KMS-11 (cell line): ENCODE data around the gene NDUFB3.
A peak's percentile ranks its signal among the peaks of the same experiment; 100 is the strongest.
"Not testable (repeated sequence)": the region's sequence is repeated elsewhere in the genome, so short reads cannot be mapped to it uniquely, and the experiment has no call there.

Experiments
- H2AFZ ChIP-seq: fragments of 200-600 bp; sonication (generic); 2 replicates; pipeline ENCODE4 v1.6.1; 2016; ENCODE audit warnings: antibody characterized with exemption, mixed run types, low read depth
- H3K27ac ChIP-seq: fragments of 200-600 bp; sonication (generic); 2 replicates; pipeline ENCODE4 v1.6.1; 2016; ENCODE audit warnings: mild to moderate bottlenecking, mixed run types
- H3K27me3 ChIP-seq: fragments of 200-600 bp; sonication (generic); 2 replicates; pipeline ENCODE4 v1.6.1; 2017; ENCODE audit warnings: mild to moderate bottlenecking, low read depth, mixed run types, moderate library complexity; ENCODE audit not compliant: insufficient read depth
- H3K36me3 ChIP-seq: fragments of 200-600 bp; sonication (generic); 2 replicates; pipeline ENCODE4 v1.6.1; 2017; ENCODE audit warnings: mild to moderate bottlenecking, mixed run types; ENCODE audit not compliant: insufficient read depth
- H3K4me1 ChIP-seq: fragments of 200-600 bp; sonication (generic); 2 replicates; pipeline ENCODE4 v1.6.1; 2016; ENCODE audit warnings: mild to moderate bottlenecking, low read depth, mixed run types; ENCODE audit not compliant: poor library complexity, severe bottlenecking
- H3K4me2 ChIP-seq: fragments of 200-600 bp; sonication (generic); 2 replicates; pipeline ENCODE4 v1.7.0; 2016; ENCODE audit warnings: mild to moderate bottlenecking, mixed run types
- H3K4me3 ChIP-seq: fragments of 200-600 bp; sonication (generic); IDR thresholded peaks from 2 replicates; pipeline ENCODE4 v1.6.1; 2017; ENCODE audit warnings: low read depth, low read length, mixed read lengths; ENCODE audit not compliant: insufficient read depth
- H3K79me2 ChIP-seq: fragments of 200-600 bp; sonication (generic); 2 replicates; pipeline ENCODE4 v1.6.1; 2016; ENCODE audit warnings: low read depth, mixed run types; ENCODE audit not compliant: insufficient read depth
- H3K9ac ChIP-seq: fragments of 200-600 bp; sonication (generic); 2 replicates; pipeline ENCODE4 v1.6.1; 2016; ENCODE audit warnings: mild to moderate bottlenecking, mixed run types
- H4K20me1 ChIP-seq: fragments of 200-600 bp; sonication (generic); 2 replicates; pipeline ENCODE4 v1.6.1; 2016; ENCODE audit warnings: mild to moderate bottlenecking, mixed run types; ENCODE audit not compliant: insufficient read depth
- CTCF ChIP-seq: fragments of 200-600 bp; sonication (generic); conservative IDR thresholded peaks from 2 replicates; pipeline ENCODE4 v1.6.1; 2017; ENCODE audit warnings: low read depth, mild to moderate bottlenecking, antibody characterized with exemption, low read length, moderate library complexity, mixed read lengths

Gene NDUFB3

GRCh38 chr2:201116115-201116958, 44.5 kb downstream of the NDUFB3 start, which contains the start of gene CFLAR:
Gene CFLAR (plus strand): TSS chr2:201116164. CDS start chr2:201129866, 13,702 bp downstream.
- TF ChIP-seq CTCF = no peak
- Histone ChIP-seq H3K36me3 (no peaks in the 10 kb centered on the region), H4K20me1 (no peaks in the 10 kb centered on the region), H3K9ac (peak within 1 kb of the TSS; percentile 86), H3K27me3 (no peaks in the 10 kb centered on the region), H2AFZ (peak within 1 kb of the TSS; percentile 58), H3K79me2 (peaks cover 56% of the 10 kb centered on the region), H3K4me3 (peak within 1 kb of the TSS; percentile 83), H3K4me2 (peak within 1 kb of the TSS; percentile 98), H3K27ac (peak within 1 kb of the TSS; percentile 98), H3K4me1 (peaks cover 34% of the 10 kb centered on the region)

- TF ChIP-seq CTCF = peak; percentile 40
- Histone ChIP-seq H3K36me3 (no peaks in the 10 kb centered on the region), H4K20me1 (no peaks in the 10 kb centered on the region), H3K79me2 (peaks cover 64% of the 10 kb centered on the region), H3K4me3 (no peak overlapping the region), H3K4me1 (peaks cover 42% of the 10 kb centered on the region), H3K4me2 (peak overlapping the region; percentile 98), H3K9ac (peak overlapping the region; percentile 86), H2AFZ (peak overlapping the region; percentile 58; the same call in 1 of the 2 replicates), H3K27ac (peak overlapping the region; percentile 98), H3K27me3 (no peaks in the 10 kb centered on the region)
These were observed 45.3 kb downstream of the NDUFB3 start for GRCh38 chr2:201116959-201117734.

GRCh38 chr2:201117735-201118094, 45.9 kb downstream of the NDUFB3 start:
- peak overlapping the region; percentile 98 for H3K4me2 ChIP-seq
- H3K79me2 ChIP-seq = peaks cover 70% of the 10 kb centered on the region
- H3K27me3 ChIP-seq, H2AFZ ChIP-seq, H4K20me1 ChIP-seq, H3K4me3 ChIP-seq, H3K36me3 ChIP-seq: not testable (repeated sequence)
- H3K27ac ChIP-seq = peak overlapping the region; percentile 98
- H3K4me1 ChIP-seq = peaks cover 48% of the 10 kb centered on the region
- H3K9ac ChIP-seq = peak overlapping the region; percentile 86

- H3K4me2 ChIP-seq = peak overlapping the region; percentile 98
- H3K27ac ChIP-seq = peak overlapping the region; percentile 98
- no peaks in the 10 kb centered on the region for H3K27me3 ChIP-seq
- peak overlapping the region; percentile 86 for H3K9ac ChIP-seq
- peaks cover 76% of the 10 kb centered on the region for H3K79me2 ChIP-seq
- TF ChIP-seq CTCF = peak; percentile 46
- no peaks in the 10 kb centered on the region for H4K20me1 ChIP-seq
- H3K36me3 ChIP-seq = no peaks in the 10 kb centered on the region
- peak overlapping the region; percentile 18 for H3K4me3 ChIP-seq
- H3K4me1 ChIP-seq = peaks cover 54% of the 10 kb centered on the region
- H2AFZ ChIP-seq = no peak overlapping the region
These were observed 46.5 kb downstream of the NDUFB3 start for GRCh38 chr2:201118121-201118960.
